Spleen (tissue), 11 donors: Measurements from ENCODE around the gene PARD3. TPM values are rescaled to one million over a fixed set of nuclear protein-coding genes. Genes with fewer than 3 reads are reported as not detected.
"Not testable (repeated sequence)": the region's sequence is repeated elsewhere in the genome, so short reads cannot be mapped to it uniquely, and the experiment has no call there.

Experiments
- DNase-seq: peaks from one replicate; pipeline ENCODE4 v3.0.0-alpha.2; 2020
- H3K27ac ChIP-seq, 8 donors: fragments of 200-600 bp; sonication (generic) in 7 of 8; 1 replicate in 4 of 8; 2 replicates in 4 of 8; pipeline versions ENCODE4 v1.5.0 to v1.8.0; 2016 to 2021; ENCODE audit warnings: inconsistent platforms in 4 of 8, mild to moderate bottlenecking in 4 of 8, moderate library complexity in 1 of 8
- H3K27me3 ChIP-seq, 7 donors: fragments of 200-600 bp; sonication (generic) in 6 of 7; replicated peaks in 1 of 7; 1 replicate in 4 of 7; 2 replicates in 3 of 7; pipeline versions ENCODE4 v1.5.0 to v1.8.0; 2016 to 2021; ENCODE audit warnings: inconsistent platforms in 3 of 7, mild to moderate bottlenecking in 1 of 7
- H3K36me3 ChIP-seq, 6 donors: fragments of 200-600 bp; sonication (generic) in 5 of 6; 1 replicate in 4 of 6; 2 replicates in 2 of 6; pipeline versions ENCODE4 v1.5.0 to v1.8.0; 2016 to 2021; ENCODE audit warnings: inconsistent platforms in 2 of 6
- H3K4me1 ChIP-seq, 6 donors: fragments of 200-600 bp; sonication (generic) in 5 of 6; 1 replicate in 3 of 6; 2 replicates in 3 of 6; pipeline versions ENCODE4 v1.5.0 to v1.8.0; 2016 to 2021; ENCODE audit warnings: inconsistent platforms in 3 of 6
- H3K4me3 ChIP-seq, 8 donors: fragments of 200-600 bp; sonication (generic) in 7 of 8; 1 replicate in 4 of 8; 2 replicates in 4 of 8; pipeline versions ENCODE4 v1.5.0 to v1.8.0; 2016 to 2021; ENCODE audit warnings: inconsistent platforms in 4 of 8, mild to moderate bottlenecking in 4 of 8, moderate library complexity in 2 of 8
- H3K9me3 ChIP-seq, 8 donors: fragments of 200-600 bp; sonication (generic) in 7 of 8; 1 replicate in 4 of 8; 2 replicates in 4 of 8; pipeline versions ENCODE4 v1.5.0 to v1.8.0; 2016 to 2021; ENCODE audit warnings: inconsistent platforms in 4 of 8
- POLR2A ChIP-seq, 3 donors: fragments of 450-650 bp; IDR thresholded peaks; one replicate each; pipeline ENCODE4 v1.5.1; 2017; ENCODE audit warnings: antibody characterized with exemption in 3 of 3, mild to moderate bottlenecking in 1 of 3
- POLR2AphosphoS5 ChIP-seq, 3 donors: sonication (generic); formaldehyde crosslinking; IDR thresholded peaks; one replicate each; pipeline ENCODE4 v1.5.1; 2017; ENCODE audit warnings: antibody characterized with exemption in 3 of 3
- WGBS, 5 donors: extraction: QIAGEN DNeasy Blood & Tissue Kit in 3 of 5; methylation state at CpG; one replicate each; pipeline versions ENCODE4 v1.1.5 to v1.1.7; 2013 to 2018; 5-methylcytosine and 5-hydroxymethylcytosine counted together
- intact Hi-C: fragments of 100-400 bp; cut with DNase I; formaldehyde crosslinking; loops from one replicate; pipeline ENCODE4 v1.15.0; 2023; ENCODE audit warnings: low total_unique reads
- polyA plus RNA-seq, 3 donors: library from polyadenylated mRNA; stranded (reverse); fragments of 200-250 nt; gene quantifications; one replicate each; pipeline ENCODE4 v1.2.1, GENCODE V29; 2013
- total RNA-seq, 7 donors: library from RNA; depleted of rRNA in 3 of 7; stranded (reverse); fragments of >200 nt in 3 of 7; fragmentation: NEBNext Ultra II Directional in 4 of 7; extraction: Animal tissue kit (Norgen Biotek cat#: 25700) in 4 of 7; gene quantifications; one replicate each; pipeline versions ENCODE4 v1.1.0 to v1.2.1, GENCODE V29; 2016 to 2021
- TF ChIP-seq, protein P1 (sequence below), 11 experiments: fragments of 200-600 bp in 7 of 11; fragments of 450-650 bp in 4 of 11; sonication (generic) in 4 of 11; IDR thresholded peaks in 8 of 11; conservative IDR thresholded peaks in 3 of 11; 1 replicate in 7 of 11; 2 replicates in 4 of 11; pipeline versions ENCODE4 v1.4.0 to v1.8.0; 2016 to 2021; ENCODE audit warnings: antibody characterized with exemption in 11 of 11, inconsistent platforms in 4 of 11, mild to moderate bottlenecking in 1 of 11
- donor health status: healthy with polysubstance abuse.
- donor health status: DM: no; HTN: no; CAD: no; lungs with moderate emphysema.
- donor health status: DM: no; HTN: no; CAD: no.
- donor health status: Bipolar disorder and iron deficiency.
- donor health status: healthy.
- donor health status: DM: no; HTN: no; CAD: no.
- donor health status: DM: yes; HTN: yes; CAD: no.

PARD3 gene
- total and polyA plus RNA-seq, 10 donors = 2.8 to 18.9 (median 10.8) TPM

DNA sequence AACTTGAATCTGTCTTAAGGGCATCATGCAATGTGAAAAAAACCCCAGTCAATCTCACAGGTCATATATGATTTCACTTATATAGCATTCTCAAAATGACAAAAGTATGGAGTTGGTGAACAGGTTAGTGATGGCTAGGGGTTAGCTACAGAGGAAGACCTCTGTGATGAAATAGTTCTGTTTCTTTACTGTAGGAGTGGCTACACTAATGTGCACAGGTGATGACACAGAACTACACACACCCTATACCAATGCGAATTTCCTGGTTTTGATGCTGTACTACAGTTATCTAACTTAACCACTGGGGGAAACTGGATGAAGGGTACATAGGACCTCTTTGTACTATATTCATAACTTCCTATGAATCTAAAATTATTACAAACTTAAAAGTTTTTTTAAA is 541.8 kb downstream of the PARD3 start:
- Histone ChIP-seq H3K27me3 (no peaks in the 10 kb centered on the region), H3K4me1 (no peaks in the 10 kb centered on the region), H3K4me3 (no peak overlapping the region), H3K9me3 (no peaks in the 10 kb centered on the region), H3K27ac (no peak overlapping the region), H3K36me3 (no peaks in the 10 kb centered on the region)
- intact Hi-C loops = no loop called here
- DNase-seq = no peak
- TF ChIP-seq POLR2A (IDR thresholded peaks at IDR 0.05) (no peak), POLR2AphosphoS5 (IDR thresholded peaks at IDR 0.05) (no peak)
- TF ChIP-seq, protein P1, sequence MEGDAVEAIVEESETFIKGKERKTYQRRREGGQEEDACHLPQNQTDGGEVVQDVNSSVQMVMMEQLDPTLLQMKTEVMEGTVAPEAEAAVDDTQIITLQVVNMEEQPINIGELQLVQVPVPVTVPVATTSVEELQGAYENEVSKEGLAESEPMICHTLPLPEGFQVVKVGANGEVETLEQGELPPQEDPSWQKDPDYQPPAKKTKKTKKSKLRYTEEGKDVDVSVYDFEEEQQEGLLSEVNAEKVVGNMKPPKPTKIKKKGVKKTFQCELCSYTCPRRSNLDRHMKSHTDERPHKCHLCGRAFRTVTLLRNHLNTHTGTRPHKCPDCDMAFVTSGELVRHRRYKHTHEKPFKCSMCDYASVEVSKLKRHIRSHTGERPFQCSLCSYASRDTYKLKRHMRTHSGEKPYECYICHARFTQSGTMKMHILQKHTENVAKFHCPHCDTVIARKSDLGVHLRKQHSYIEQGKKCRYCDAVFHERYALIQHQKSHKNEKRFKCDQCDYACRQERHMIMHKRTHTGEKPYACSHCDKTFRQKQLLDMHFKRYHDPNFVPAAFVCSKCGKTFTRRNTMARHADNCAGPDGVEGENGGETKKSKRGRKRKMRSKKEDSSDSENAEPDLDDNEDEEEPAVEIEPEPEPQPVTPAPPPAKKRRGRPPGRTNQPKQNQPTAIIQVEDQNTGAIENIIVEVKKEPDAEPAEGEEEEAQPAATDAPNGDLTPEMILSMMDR (IDR thresholded peaks at IDR 0.05 in 8 of 11, conservative IDR thresholded peaks at IDR 0.05 in 3 of 11) = no peak
- 79 to 96% (median 91%) methylated on average over 1 of the region's 1 CpG for WGBS, 5 donors

DNA sequence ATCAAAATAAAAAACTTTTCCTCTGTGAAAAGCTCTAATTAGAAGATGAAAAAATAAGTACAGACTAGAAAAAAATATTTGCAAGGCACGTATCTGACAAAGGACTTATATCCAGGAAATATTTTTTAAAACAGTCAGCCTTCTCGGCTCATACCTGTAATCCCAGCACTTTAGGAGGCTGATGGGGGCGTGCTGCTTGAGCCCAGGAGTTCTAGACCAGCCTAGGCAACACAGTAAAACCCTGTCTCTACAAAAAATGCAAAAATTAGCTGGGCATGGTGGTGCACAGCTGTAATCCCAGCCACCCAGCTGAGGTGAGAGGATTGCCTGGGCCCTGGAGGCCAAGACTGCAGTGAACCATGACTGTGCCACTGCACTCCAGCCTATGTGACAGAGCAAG is 542.8 kb downstream of the PARD3 start:
- Histone ChIP-seq H3K4me3 (no peak overlapping the region), H3K4me1 (no peaks in the 10 kb centered on the region), H3K27ac (no peak overlapping the region), H3K27me3 (no peaks in the 10 kb centered on the region), H3K36me3 (no peaks in the 10 kb centered on the region), H3K9me3 (peaks cover 0 to 4% (median 0%) of the 10 kb centered on the region in 8 donors)
- no peak for DNase-seq
- WGBS, 5 donors = 81 to 91% (median 82%) methylated on average over 3 of the region's 3 CpGs
- TF ChIP-seq POLR2AphosphoS5 (IDR thresholded peaks at IDR 0.05) (no peak), POLR2A (IDR thresholded peaks at IDR 0.05) (no peak)
- TF ChIP-seq, protein P1 (IDR thresholded peaks at IDR 0.05 in 8 of 11, conservative IDR thresholded peaks at IDR 0.05 in 3 of 11) = no peak
- intact Hi-C loops = no loop called here

- DNase-seq, H3K9me3 ChIP-seq, intact Hi-C loops, H3K27me3 ChIP-seq, H3K27ac ChIP-seq, H3K4me3 ChIP-seq, H3K4me1 ChIP-seq, H3K36me3 ChIP-seq: not testable (repeated sequence)
- 84 to 93% (median 89%) methylated on average over 1 to 2 of the region's 2 CpGs for WGBS, 5 donors
These were observed 546.7 kb downstream of the PARD3 start for GRCh38 chr10:34268410-34268809.

GRCh38 chr10:34262985-34263384 is 552.1 kb downstream of the PARD3 start:
- H3K9me3 ChIP-seq = peaks cover 0 to 13% (median 0%) of the 10 kb centered on the region in 8 donors
- 69 to 87% (median 81%) methylated on average over 1 of the region's 1 CpG for WGBS, 5 donors
- no peaks in the 10 kb centered on the region for H3K36me3 ChIP-seq
- DNase-seq = no peak
- TF ChIP-seq POLR2A (IDR thresholded peaks at IDR 0.05) (no peak), POLR2AphosphoS5 (IDR thresholded peaks at IDR 0.05) (no peak)
- TF ChIP-seq, protein P1 (IDR thresholded peaks at IDR 0.05 in 8 of 11, conservative IDR thresholded peaks at IDR 0.05 in 3 of 11) = no peak
- H3K4me3 ChIP-seq = no peak overlapping the region
- H3K4me1 ChIP-seq = no peaks in the 10 kb centered on the region
- intact Hi-C loops = no loop called here
- no peaks in the 10 kb centered on the region for H3K27me3 ChIP-seq
- no peak overlapping the region for H3K27ac ChIP-seq

GRCh38 chr10:34260904-34261303 is 554.2 kb downstream of the PARD3 start:
- no peak for DNase-seq
- no peaks in the 10 kb centered on the region for H3K36me3 ChIP-seq
- TF ChIP-seq, protein P1 (IDR thresholded peaks at IDR 0.05 in 8 of 11, conservative IDR thresholded peaks at IDR 0.05 in 3 of 11) = no peak
- TF ChIP-seq POLR2AphosphoS5 (IDR thresholded peaks at IDR 0.05) = no peak
- TF ChIP-seq POLR2A (IDR thresholded peaks at IDR 0.05) = no peak
- peaks cover 0 to 9% (median 0%) of the 10 kb centered on the region in 8 donors for H3K9me3 ChIP-seq
- H3K27ac ChIP-seq = no peak overlapping the region
- intact Hi-C loops = no loop called here
- WGBS, 5 donors = 84 to 90% (median 87%) methylated on average over 5 of the region's 5 CpGs
- H3K27me3 ChIP-seq = no peaks in the 10 kb centered on the region
- no peak overlapping the region for H3K4me3 ChIP-seq
- no peaks in the 10 kb centered on the region for H3K4me1 ChIP-seq
